Liver (tissue), 9 donors: ENCODE results near the gene FNIP1. TPM values are rescaled to one million over a fixed set of nuclear protein-coding genes. Genes with fewer than 3 reads are reported as not detected.

Source experiments
- DNase-seq: peaks from one replicate; pipeline ENCODE4 v3.0.0-alpha.2; 2017; ENCODE audit warnings: low spot score
- H3K27ac ChIP-seq, 2 donors: one replicate each; pipeline ENCODE4 v1.7.0; 2013; ENCODE audit warnings: inconsistent platforms in 2 of 2, low read length in 2 of 2, control low read depth in 1 of 2, low read depth in 1 of 2, mild to moderate bottlenecking in 1 of 2
- H3K27me3 ChIP-seq, 4 donors: one replicate each; pipeline versions ENCODE4 v1.6.1 to v1.7.0; 2013; ENCODE audit warnings: low read length in 3 of 4, inconsistent platforms in 1 of 4, mild to moderate bottlenecking in 1 of 4, moderate library complexity in 1 of 4; ENCODE audit not compliant: control insufficient read depth in 4 of 4, insufficient read depth in 4 of 4
- H3K36me3 ChIP-seq, 4 donors: one replicate each; pipeline versions ENCODE4 v1.6.1 to v1.7.0; 2013; ENCODE audit warnings: low read length in 3 of 4, mild to moderate bottlenecking in 3 of 4, low read depth in 1 of 4, moderate library complexity in 1 of 4; ENCODE audit not compliant: control insufficient read depth in 4 of 4, insufficient read depth in 3 of 4
- H3K4me1 ChIP-seq, 4 donors: one replicate each; pipeline versions ENCODE4 v1.6.1 to v1.7.0; 2013; ENCODE audit warnings: low read length in 3 of 4, mild to moderate bottlenecking in 3 of 4, moderate library complexity in 1 of 4; ENCODE audit not compliant: control insufficient read depth in 4 of 4, insufficient read depth in 4 of 4
- H3K4me3 ChIP-seq, 3 donors: one replicate each; pipeline versions ENCODE4 v1.6.1 to v1.7.0; 2013; ENCODE audit warnings: low read length in 3 of 3, control low read depth in 1 of 3, low read depth in 1 of 3, mild to moderate bottlenecking in 1 of 3
- H3K9ac ChIP-seq, 2 donors: one replicate each; pipeline ENCODE4 v1.7.0; 2013; ENCODE audit warnings: low read length in 2 of 2, mild to moderate bottlenecking in 2 of 2, moderate library complexity in 2 of 2, control low read depth in 1 of 2, low read depth in 1 of 2
- H3K9me3 ChIP-seq, 4 donors: one replicate each; pipeline versions ENCODE4 v1.6.1 to v1.7.0; 2013; ENCODE audit warnings: low read length in 3 of 4; ENCODE audit not compliant: control insufficient read depth in 4 of 4
- EGR1 ChIP-seq, 2 donors: IDR thresholded peaks; 2 replicates each; pipeline ENCODE4 v1.6.1; 2016 to 2018; ENCODE audit warnings: antibody characterized with exemption in 2 of 2, low read depth in 2 of 2
- FOXA1 ChIP-seq: IDR thresholded peaks from 2 replicates; pipeline ENCODE4 v1.6.1; 2016; ENCODE audit warnings: antibody characterized with exemption
- FOXA2 ChIP-seq: IDR thresholded peaks from 2 replicates; pipeline ENCODE4 v1.6.1; 2016; ENCODE audit warnings: antibody characterized with exemption
- GABPA ChIP-seq, 2 donors: IDR thresholded peaks in 1 of 2; conservative IDR thresholded peaks in 1 of 2; 2 replicates each; pipeline ENCODE4 v1.6.1; 2016; ENCODE audit warnings: antibody characterized with exemption in 2 of 2, mild to moderate bottlenecking in 1 of 2, moderate library complexity in 1 of 2
- HNF4A ChIP-seq, 2 donors: conservative IDR thresholded peaks; 2 replicates each; pipeline ENCODE4 v1.6.1; 2016; ENCODE audit warnings: antibody characterized with exemption in 2 of 2, mild to moderate bottlenecking in 2 of 2
- HNF4G ChIP-seq: IDR thresholded peaks from 2 replicates; pipeline ENCODE4 v1.6.1; 2016; ENCODE audit warnings: antibody characterized with exemption
- JUND ChIP-seq, 2 donors: IDR thresholded peaks; 2 replicates each; pipeline ENCODE4 v1.6.1; 2016; ENCODE audit warnings: antibody characterized with exemption in 2 of 2
- NR2F2 ChIP-seq: IDR thresholded peaks from 2 replicates; pipeline ENCODE4 v1.6.1; 2016; ENCODE audit warnings: antibody characterized with exemption
- RAD21 ChIP-seq, 2 donors: IDR thresholded peaks; 2 replicates each; pipeline ENCODE4 v1.6.1; 2016; ENCODE audit warnings: antibody characterized with exemption in 2 of 2, mild to moderate bottlenecking in 2 of 2
- RXRA ChIP-seq, 2 donors: IDR thresholded peaks; 2 replicates each; pipeline ENCODE4 v1.6.1; 2017 to 2018; ENCODE audit warnings: antibody characterized with exemption in 2 of 2, mild to moderate bottlenecking in 1 of 2
- SP1 ChIP-seq: IDR thresholded peaks from 2 replicates; pipeline ENCODE4 v1.6.1; 2018; ENCODE audit warnings: antibody characterized with exemption, mild to moderate bottlenecking
- TAF1 ChIP-seq: conservative IDR thresholded peaks from 2 replicates; pipeline ENCODE4 v1.6.1; 2016; ENCODE audit warnings: antibody characterized with exemption, mild to moderate bottlenecking
- YY1 ChIP-seq: IDR thresholded peaks from 2 replicates; pipeline ENCODE4 v1.6.1; 2016; ENCODE audit warnings: antibody characterized with exemption, mild to moderate bottlenecking
- WGBS: extraction: QIAGEN DNeasy Blood & Tissue Kit; methylation state at CpG from one replicate; pipeline ENCODE4 v1.1.7; 2013; 5-methylcytosine and 5-hydroxymethylcytosine counted together
- polyA plus RNA-seq, 2 donors: library from polyadenylated mRNA; stranded (reverse) in 1 of 2; unstranded in 1 of 2; fragments of 200-250 nt in 1 of 2; fragments of >200 nt in 1 of 2; fragmentation: Nextera tagmentation in 1 of 2; extraction: Ambion mirVana in 1 of 2; gene quantifications; one replicate each; pipeline versions ENCODE4 v1.2.1 to v1.2.3, GENCODE V29; 2013 to 2015
- total RNA-seq, 2 donors: library from RNA; depleted of rRNA; stranded (reverse); fragments of >200 nt; gene quantifications; one replicate each; pipeline ENCODE4 v1.2.3, GENCODE V29; 2014
- TF ChIP-seq, protein P1 (sequence below): fragments of 150-350 bp; IDR thresholded peaks from 2 replicates; pipeline ENCODE4 v1.5.1; 2017; ENCODE audit warnings: improper control_type of control experiment, low read depth, low read length; ENCODE audit not compliant: missing input control
- TF ChIP-seq, protein P2 (sequence below): IDR thresholded peaks from 2 replicates; pipeline ENCODE4 v1.6.1; 2016; ENCODE audit warnings: antibody characterized with exemption
- TF ChIP-seq, protein P3 (sequence below): IDR thresholded peaks from 2 replicates; pipeline ENCODE4 v1.6.1; 2016; ENCODE audit warnings: antibody characterized with exemption
- TF ChIP-seq, protein P4 (sequence below): IDR thresholded peaks from 2 replicates; pipeline ENCODE4 v1.6.1; 2016; ENCODE audit warnings: antibody characterized with exemption, mild to moderate bottlenecking
- TF ChIP-seq, protein P5 (sequence below): IDR thresholded peaks from 2 replicates; pipeline ENCODE4 v1.6.1; 2016; ENCODE audit warnings: antibody characterized with exemption
- donor health status: healthy.
- donor health status: healthy.
- donor health status: healthy.
- donor health status: healthy.
- donor health status: healthy.

Gene FNIP1
- total and polyA plus RNA-seq, 4 donors, result 3.7 to 34.0 (median 13.8) TPM

DNA sequence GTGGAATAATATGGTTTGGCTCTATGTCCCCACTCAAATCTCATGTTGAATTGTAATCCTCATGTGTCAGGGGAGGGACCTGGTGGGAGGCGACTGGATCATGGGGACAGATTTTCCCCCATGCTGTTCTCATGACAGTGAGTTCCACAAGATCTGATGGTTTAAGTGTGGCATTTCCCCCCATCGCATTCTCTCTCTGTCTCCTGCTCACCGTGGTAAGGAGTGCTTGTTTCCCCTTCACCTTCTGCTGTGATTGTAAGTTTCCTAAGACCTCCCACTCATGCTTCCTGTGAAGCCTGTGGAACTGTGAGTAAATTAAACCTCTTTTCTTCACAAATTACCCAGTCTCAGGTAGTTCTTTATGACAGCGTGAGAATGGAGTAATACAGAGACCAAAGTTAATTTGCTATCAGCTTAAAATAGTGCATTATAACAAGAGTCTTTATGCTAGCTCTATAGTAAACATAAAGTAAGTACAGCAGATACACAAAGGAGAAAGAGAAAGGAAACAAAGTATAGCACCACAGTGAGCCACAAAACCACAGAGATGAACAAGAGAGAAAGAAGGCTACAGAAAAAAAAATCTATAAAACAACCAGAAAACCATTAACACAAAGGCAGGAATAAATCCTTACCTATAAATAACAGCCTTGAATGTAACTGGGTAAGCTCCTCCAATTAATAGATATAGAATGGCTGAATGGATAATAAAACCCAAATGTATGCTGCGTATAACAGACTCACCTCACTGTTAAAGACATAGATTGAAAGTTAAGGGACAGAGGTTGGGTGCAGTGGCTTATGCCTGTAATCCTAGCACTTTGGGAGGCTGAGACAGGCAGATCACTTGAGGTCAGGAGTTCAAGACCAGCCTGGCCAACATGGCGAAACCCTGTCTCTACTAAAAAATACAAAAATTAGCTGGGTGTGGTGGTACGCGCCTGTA lies 201.5 kb downstream of the FNIP1 start:
- Histone ChIP-seq H3K9ac (no peak overlapping the region), H3K4me3 (no peak overlapping the region), H3K4me1 (peaks cover 0 to 5% (median under 1%) of the 10 kb centered on the region in 4 donors), H3K27ac (no peak overlapping the region), H3K27me3 (no peaks in the 10 kb centered on the region), H3K9me3 (no peaks in the 10 kb centered on the region), H3K36me3 (peaks cover 0 to 4% (median 0%) of the 10 kb centered on the region in 4 donors)
- 91% methylated on average over 8 of the region's 8 CpGs for WGBS
- DNase-seq, result no peak
- TF ChIP-seq EGR1 (IDR thresholded peaks at IDR 0.05; ENCODE audit: low read depth in 2 of 2) (no peak), HNF4A (conservative IDR thresholded peaks at IDR 0.05) (no peak), HNF4G (no peak), TAF1 (no peak), SP1 (no peak), GABPA (IDR thresholded peaks at IDR 0.05 in 1 of 2, conservative IDR thresholded peaks at IDR 0.05 in 1 of 2) (no peak), FOXA1 (no peak), RAD21 (IDR thresholded peaks at IDR 0.05) (no peak), NR2F2 (no peak), YY1 (no peak), FOXA2 (no peak), RXRA (IDR thresholded peaks at IDR 0.05) (no peak), JUND (IDR thresholded peaks at IDR 0.05) (no peak)
- TF ChIP-seq, protein P1, sequence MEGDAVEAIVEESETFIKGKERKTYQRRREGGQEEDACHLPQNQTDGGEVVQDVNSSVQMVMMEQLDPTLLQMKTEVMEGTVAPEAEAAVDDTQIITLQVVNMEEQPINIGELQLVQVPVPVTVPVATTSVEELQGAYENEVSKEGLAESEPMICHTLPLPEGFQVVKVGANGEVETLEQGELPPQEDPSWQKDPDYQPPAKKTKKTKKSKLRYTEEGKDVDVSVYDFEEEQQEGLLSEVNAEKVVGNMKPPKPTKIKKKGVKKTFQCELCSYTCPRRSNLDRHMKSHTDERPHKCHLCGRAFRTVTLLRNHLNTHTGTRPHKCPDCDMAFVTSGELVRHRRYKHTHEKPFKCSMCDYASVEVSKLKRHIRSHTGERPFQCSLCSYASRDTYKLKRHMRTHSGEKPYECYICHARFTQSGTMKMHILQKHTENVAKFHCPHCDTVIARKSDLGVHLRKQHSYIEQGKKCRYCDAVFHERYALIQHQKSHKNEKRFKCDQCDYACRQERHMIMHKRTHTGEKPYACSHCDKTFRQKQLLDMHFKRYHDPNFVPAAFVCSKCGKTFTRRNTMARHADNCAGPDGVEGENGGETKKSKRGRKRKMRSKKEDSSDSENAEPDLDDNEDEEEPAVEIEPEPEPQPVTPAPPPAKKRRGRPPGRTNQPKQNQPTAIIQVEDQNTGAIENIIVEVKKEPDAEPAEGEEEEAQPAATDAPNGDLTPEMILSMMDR, result no peak
- TF ChIP-seq, protein P2, sequence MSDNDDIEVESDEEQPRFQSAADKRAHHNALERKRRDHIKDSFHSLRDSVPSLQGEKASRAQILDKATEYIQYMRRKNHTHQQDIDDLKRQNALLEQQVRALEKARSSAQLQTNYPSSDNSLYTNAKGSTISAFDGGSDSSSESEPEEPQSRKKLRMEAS, result no peak
- TF ChIP-seq, protein P3, sequence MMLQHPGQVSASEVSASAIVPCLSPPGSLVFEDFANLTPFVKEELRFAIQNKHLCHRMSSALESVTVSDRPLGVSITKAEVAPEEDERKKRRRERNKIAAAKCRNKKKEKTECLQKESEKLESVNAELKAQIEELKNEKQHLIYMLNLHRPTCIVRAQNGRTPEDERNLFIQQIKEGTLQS, result no peak
- TF ChIP-seq, protein P4, sequence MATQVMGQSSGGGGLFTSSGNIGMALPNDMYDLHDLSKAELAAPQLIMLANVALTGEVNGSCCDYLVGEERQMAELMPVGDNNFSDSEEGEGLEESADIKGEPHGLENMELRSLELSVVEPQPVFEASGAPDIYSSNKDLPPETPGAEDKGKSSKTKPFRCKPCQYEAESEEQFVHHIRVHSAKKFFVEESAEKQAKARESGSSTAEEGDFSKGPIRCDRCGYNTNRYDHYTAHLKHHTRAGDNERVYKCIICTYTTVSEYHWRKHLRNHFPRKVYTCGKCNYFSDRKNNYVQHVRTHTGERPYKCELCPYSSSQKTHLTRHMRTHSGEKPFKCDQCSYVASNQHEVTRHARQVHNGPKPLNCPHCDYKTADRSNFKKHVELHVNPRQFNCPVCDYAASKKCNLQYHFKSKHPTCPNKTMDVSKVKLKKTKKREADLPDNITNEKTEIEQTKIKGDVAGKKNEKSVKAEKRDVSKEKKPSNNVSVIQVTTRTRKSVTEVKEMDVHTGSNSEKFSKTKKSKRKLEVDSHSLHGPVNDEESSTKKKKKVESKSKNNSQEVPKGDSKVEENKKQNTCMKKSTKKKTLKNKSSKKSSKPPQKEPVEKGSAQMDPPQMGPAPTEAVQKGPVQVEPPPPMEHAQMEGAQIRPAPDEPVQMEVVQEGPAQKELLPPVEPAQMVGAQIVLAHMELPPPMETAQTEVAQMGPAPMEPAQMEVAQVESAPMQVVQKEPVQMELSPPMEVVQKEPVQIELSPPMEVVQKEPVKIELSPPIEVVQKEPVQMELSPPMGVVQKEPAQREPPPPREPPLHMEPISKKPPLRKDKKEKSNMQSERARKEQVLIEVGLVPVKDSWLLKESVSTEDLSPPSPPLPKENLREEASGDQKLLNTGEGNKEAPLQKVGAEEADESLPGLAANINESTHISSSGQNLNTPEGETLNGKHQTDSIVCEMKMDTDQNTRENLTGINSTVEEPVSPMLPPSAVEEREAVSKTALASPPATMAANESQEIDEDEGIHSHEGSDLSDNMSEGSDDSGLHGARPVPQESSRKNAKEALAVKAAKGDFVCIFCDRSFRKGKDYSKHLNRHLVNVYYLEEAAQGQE, result no peak
- TF ChIP-seq, protein P5, sequence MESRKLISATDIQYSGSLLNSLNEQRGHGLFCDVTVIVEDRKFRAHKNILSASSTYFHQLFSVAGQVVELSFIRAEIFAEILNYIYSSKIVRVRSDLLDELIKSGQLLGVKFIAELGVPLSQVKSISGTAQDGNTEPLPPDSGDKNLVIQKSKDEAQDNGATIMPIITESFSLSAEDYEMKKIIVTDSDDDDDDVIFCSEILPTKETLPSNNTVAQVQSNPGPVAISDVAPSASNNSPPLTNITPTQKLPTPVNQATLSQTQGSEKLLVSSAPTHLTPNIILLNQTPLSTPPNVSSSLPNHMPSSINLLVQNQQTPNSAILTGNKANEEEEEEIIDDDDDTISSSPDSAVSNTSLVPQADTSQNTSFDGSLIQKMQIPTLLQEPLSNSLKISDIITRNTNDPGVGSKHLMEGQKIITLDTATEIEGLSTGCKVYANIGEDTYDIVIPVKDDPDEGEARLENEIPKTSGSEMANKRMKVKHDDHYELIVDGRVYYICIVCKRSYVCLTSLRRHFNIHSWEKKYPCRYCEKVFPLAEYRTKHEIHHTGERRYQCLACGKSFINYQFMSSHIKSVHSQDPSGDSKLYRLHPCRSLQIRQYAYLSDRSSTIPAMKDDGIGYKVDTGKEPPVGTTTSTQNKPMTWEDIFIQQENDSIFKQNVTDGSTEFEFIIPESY, result no peak
